Keratinocyte (primary cell): ENCODE data around the gene CORO2A. TPM values are rescaled to one million over a fixed set of nuclear protein-coding genes. Genes with fewer than 3 reads are reported as not detected.

ENCODE experiments used
- DNase-seq: peaks from one replicate; pipeline ENCODE4 v3.0.0-alpha.2; 2011; ENCODE audit warnings: low read depth, missing footprints, low spot score
- FAIRE-seq: peaks from 2 replicates; lab custom pipeline; 2011; peaks lifted over from hg19 to GRCh38; lab: Jason Lieb, UNC
- H2AFZ ChIP-seq: 2 replicates; pipeline ENCODE4 v1.6.0; 2012; ENCODE audit warnings: low read length, control low read depth, inconsistent platforms; ENCODE audit not compliant: control insufficient read depth
- H3K27ac ChIP-seq: 2 replicates; pipeline ENCODE4 v1.5.1; 2011; ENCODE audit warnings: low read length; ENCODE audit not compliant: control insufficient read depth, insufficient read depth
- H3K27me3 ChIP-seq: 3 replicates; pipeline ENCODE4 v1.6.0; 2011; ENCODE audit warnings: low read length; ENCODE audit not compliant: control insufficient read depth, insufficient read depth; ENCODE audit errors: extremely low read depth
- H3K36me3 ChIP-seq, 2 experiments: 2 replicates in 1 of 2; 3 replicates in 1 of 2; pipeline ENCODE4 v1.5.1; 2011; ENCODE audit warnings: low read length in 2 of 2, mild to moderate bottlenecking in 1 of 2; ENCODE audit not compliant: control insufficient read depth in 2 of 2, insufficient read depth in 2 of 2; ENCODE audit errors: extremely low read depth in 1 of 2
- H3K4me1 ChIP-seq: 3 replicates; pipeline ENCODE4 v1.5.1; 2011; ENCODE audit warnings: low read length; ENCODE audit not compliant: control insufficient read depth, insufficient read depth; ENCODE audit errors: extremely low read depth
- H3K4me2 ChIP-seq: 3 replicates; pipeline ENCODE4 v1.6.0; 2011; ENCODE audit warnings: low read depth, low read length; ENCODE audit not compliant: control insufficient read depth, insufficient read depth; ENCODE audit errors: extremely low read depth
- H3K4me3 ChIP-seq, 3 experiments: fragments of 200-600 bp in 1 of 3; sonication (generic) in 1 of 3; 2 replicates in 2 of 3; 3 replicates in 1 of 3; pipeline ENCODE4 v1.5.1; 2011 to 2016; ENCODE audit warnings: low read length in 3 of 3, mild to moderate bottlenecking in 3 of 3, control low read depth in 2 of 3, inconsistent platforms in 1 of 3, low read depth in 1 of 3, mixed read lengths in 1 of 3, mixed run types in 1 of 3, moderate library complexity in 1 of 3; ENCODE audit not compliant: control insufficient read depth in 2 of 3, insufficient read depth in 2 of 3; ENCODE audit errors: extremely low read depth in 1 of 3
- H3K79me2 ChIP-seq: 2 replicates; pipeline ENCODE4 v1.6.0; 2012; ENCODE audit warnings: low read length; ENCODE audit not compliant: control insufficient read depth, insufficient read depth
- H3K9ac ChIP-seq: 3 replicates; pipeline ENCODE4 v1.6.0; 2011; ENCODE audit warnings: low read length; ENCODE audit not compliant: control insufficient read depth, insufficient read depth; ENCODE audit errors: extremely low read depth
- H3K9me1 ChIP-seq: 3 replicates; pipeline ENCODE4 v1.6.0; 2011; ENCODE audit warnings: low read length; ENCODE audit not compliant: control insufficient read depth, insufficient read depth; ENCODE audit errors: extremely low read depth
- H3K9me3 ChIP-seq: 2 replicates; pipeline ENCODE4 v1.5.1; 2012; ENCODE audit warnings: low read depth, low read length; ENCODE audit not compliant: control insufficient read depth
- H4K20me1 ChIP-seq: 3 replicates; pipeline ENCODE4 v1.6.0; 2011; ENCODE audit warnings: low read length; ENCODE audit not compliant: control insufficient read depth, insufficient read depth; ENCODE audit errors: extremely low read depth
- CTCF ChIP-seq, 3 experiments: IDR thresholded peaks in 1 of 3; conservative IDR thresholded peaks in 1 of 3; optimal IDR thresholded peaks in 1 of 3; 2 replicates in 2 of 3; 3 replicates in 1 of 3; pipeline versions ENCODE3 to v1.5.1; 2011; ENCODE audit warnings: low read length in 3 of 3, mild to moderate bottlenecking in 3 of 3, moderate library complexity in 2 of 3, control low read depth in 1 of 3, inconsistent platforms in 1 of 3; ENCODE audit not compliant: insufficient read depth in 2 of 3; ENCODE audit errors: extremely low read depth in 1 of 3
- EZH2 ChIP-seq: IDR thresholded peaks from one replicate; pipeline ENCODE4 v1.6.1; 2012; ENCODE audit warnings: inconsistent platforms, mild to moderate bottlenecking, low read length, moderate library complexity
- dilution Hi-C: fragments of 300-500 bp; cut with MboI; formaldehyde crosslinking; loops from one replicate; pipeline ENCODE4 v1.7.0; 2020; ENCODE audit warnings: low sequenced_read_pairs; ENCODE audit not compliant: extremely low pct_ligation_motif_present
- polyA plus RNA-seq, 5 experiments: library from polyadenylated mRNA; depleted of rRNA in 3 of 5; stranded (reverse) in 3 of 5; stranded (forward) in 1 of 5; unstranded in 1 of 5; fragments of >200 nt; gene quantifications; 1 replicate in 1 of 5; 2 replicates in 3 of 5; 3 replicates in 1 of 5; pipeline versions ENCODE4 v1.2.1 to v1.2.3, GENCODE V29; 2011 to 2012; ENCODE audit warnings: missing spikeins in 2 of 5, low read depth in 1 of 5, low replicate concordance in 1 of 5

Gene CORO2A
- polyA plus RNA-seq, 1 donor (not counting 4 experiments of a cell fraction or from before 2014, with no cell fraction given), result 31.7 TPM

GRCh38 chr9:98080780-98081179 lies 111.7 kb downstream of the CORO2A start:
- H3K27ac ChIP-seq, result peak overlapping the region; percentile 1

GRCh38 chr9:98080326-98080725 lies 112.1 kb downstream of the CORO2A start:
- no peaks in the 10 kb centered on the region for H3K27me3 ChIP-seq
- no peaks in the 10 kb centered on the region for H3K9me3 ChIP-seq
- TF ChIP-seq EZH2 (no peak), CTCF (optimal IDR thresholded peaks at IDR 0.05 in 1 of 3, IDR thresholded peaks at IDR 0.05 in 1 of 3, conservative IDR thresholded peaks at IDR 0.05 in 1 of 3; ENCODE audit: extremely low read depth in 1 of 3, insufficient read depth in 2 of 3, low read length in 3 of 3) (no peak)
- H3K4me3 ChIP-seq, result no peak overlapping the region
- FAIRE-seq (no peak), DNase-seq (no peak)
- dilution Hi-C loops, result no loop called here
- H3K4me2 ChIP-seq, result no peak overlapping the region
- H3K9ac ChIP-seq, result no peak overlapping the region
- no peak overlapping the region for H2AFZ ChIP-seq
- no peak overlapping the region for H3K27ac ChIP-seq
- H4K20me1 ChIP-seq, result no peaks in the 10 kb centered on the region
- H3K79me2 ChIP-seq, result no peaks in the 10 kb centered on the region
- no peaks in the 10 kb centered on the region for H3K9me1 ChIP-seq
- peaks cover 27 to 49% of the 10 kb centered on the region in 2 experiments for H3K36me3 ChIP-seq
- peaks cover 14% of the 10 kb centered on the region for H3K4me1 ChIP-seq

More at GRCh38 chr9:98080780-98081179, 111.7 kb downstream of the CORO2A start:
- Histone ChIP-seq H3K4me3 (no peak overlapping the region), H2AFZ (no peak overlapping the region), H3K4me1 (peaks cover 9% of the 10 kb centered on the region), H3K27me3 (no peaks in the 10 kb centered on the region), H3K9me3 (no peaks in the 10 kb centered on the region), H3K36me3 (peaks cover 27 to 49% of the 10 kb centered on the region in 2 experiments), H3K79me2 (no peaks in the 10 kb centered on the region), H3K9me1 (no peaks in the 10 kb centered on the region), H4K20me1 (no peaks in the 10 kb centered on the region), H3K4me2 (no peak overlapping the region), H3K9ac (no peak overlapping the region)
- dilution Hi-C loops, result no loop called here
- FAIRE-seq (no peak), DNase-seq (no peak)
- TF ChIP-seq EZH2, result no peak
- no peak for TF ChIP-seq CTCF (optimal IDR thresholded peaks at IDR 0.05 in 1 of 3, IDR thresholded peaks at IDR 0.05 in 1 of 3, conservative IDR thresholded peaks at IDR 0.05 in 1 of 3; ENCODE audit: extremely low read depth in 1 of 3, insufficient read depth in 2 of 3, low read length in 3 of 3)
